ENCODE results near the gene TJP1.
"Not testable (repeated sequence)": the region's sequence is repeated elsewhere in the genome, so short reads cannot be mapped to it uniquely, and the experiment has no call there.

TJP1 gene

GRCh38 chr15:29749365-29750086, 72.7 kb downstream of the TJP1 start:
- no peak for DNase-seq

GRCh38 chr15:29747837-29748417, 74.3 kb downstream of the TJP1 start:
- no peak for DNase-seq

- no peak for DNase-seq
These were observed 78.8 kb downstream of the TJP1 start for GRCh38 chr15:29743475-29743874.

- no peak for DNase-seq
These were observed 81.5 kb downstream of the TJP1 start for GRCh38 chr15:29740692-29741311.

GRCh38 chr15:29736744-29737020, 85.6 kb downstream of the TJP1 start:
- DNase-seq = no peak

GRCh38 chr15:29736012-29736743, 86.1 kb downstream of the TJP1 start:
- DNase-seq = no peak

GRCh38 chr15:29734917-29735572, 87.2 kb downstream of the TJP1 start:
- DNase-seq = no peak

GRCh38 chr15:29731865-29732264, 90.4 kb downstream of the TJP1 start:
- DNase-seq = no peak

GRCh38 chr15:29730471-29730870, 91.8 kb downstream of the TJP1 start:
- DNase-seq = not testable (repeated sequence)

GRCh38 chr15:29728418-29728817, 93.8 kb downstream of the TJP1 start:
- no peak for DNase-seq

GRCh38 chr15:29727871-29728270, 94.4 kb downstream of the TJP1 start:
- no peak for DNase-seq

- no peak for DNase-seq
These were observed 95.7 kb downstream of the TJP1 start for GRCh38 chr15:29726553-29726952.

- no peak for DNase-seq
These were observed 98.2 kb downstream of the TJP1 start for GRCh38 chr15:29724026-29724425.

GRCh38 chr15:29713784-29714183, 108.5 kb downstream of the TJP1 start:
- DNase-seq = no peak

- DNase-seq = no peak
These were observed 110.0 kb downstream of the TJP1 start for GRCh38 chr15:29712149-29712885.

- no peak for DNase-seq
These were observed 110.7 kb downstream of the TJP1 start for GRCh38 chr15:29711531-29711930.

GRCh38 chr15:29708519-29708918, 113.7 kb downstream of the TJP1 start:
- DNase-seq = no peak

GRCh38 chr15:29704950-29705597, 117.2 kb downstream of the TJP1 start:
- no peak for DNase-seq

- DNase-seq = no peak
These were observed 121.1 kb downstream of the TJP1 start for GRCh38 chr15:29701151-29701550.

- DNase-seq = no peak
These were observed 122.0 kb downstream of the TJP1 start for GRCh38 chr15:29700296-29700695.

GRCh38 chr15:29699791-29700190, 122.5 kb downstream of the TJP1 start:
- no peak for DNase-seq

GRCh38 chr15:29698030-29698701, 124.1 kb downstream of the TJP1 start:
- DNase-seq = peak; percentile 12
